ENCODE results near the gene IL17C.

IL17C gene

GRCh38 chr16:88673716-88674379 lies 35.5 kb downstream of the IL17C start:
- H3K27me3 ChIP-seq (ENCODE audit: low read length): no peaks in the 10 kb centered on the region
- no peak overlapping the region for H3K4me2 ChIP-seq (ENCODE audit: low read depth, low read length, poor library complexity, severe bottlenecking)
- no peak overlapping the region for H3K9ac ChIP-seq (ENCODE audit: low read length)
- no peaks in the 10 kb centered on the region for H3F3A ChIP-seq (ENCODE audit: insufficient read depth)
- H3K36me3 ChIP-seq (ENCODE audit: low read length): no peaks in the 10 kb centered on the region
- no peaks in the 10 kb centered on the region for H3K9me3 ChIP-seq (ENCODE audit: insufficient read depth, low read length)
- H3K9me2 ChIP-seq (replicated peaks; ENCODE audit: insufficient read depth, low read length): no peaks in the 10 kb centered on the region
- no peak overlapping the region for H2AFZ ChIP-seq (ENCODE audit: low read depth, low read length, severe bottlenecking)
- no peak overlapping the region for H3K4me3 ChIP-seq (ENCODE audit: insufficient read depth, low read length, poor library complexity, severe bottlenecking)
- no peaks in the 10 kb centered on the region for H3K79me2 ChIP-seq (ENCODE audit: insufficient read depth, low read length)
- no peak for TF ChIP-seq EZH2phosphoT487 (conservative IDR thresholded peaks at IDR 0.05; ENCODE audit: low read length)
- no peak for TF ChIP-seq CTCF (IDR thresholded peaks at IDR 0.05; ENCODE audit: insufficient read depth, low read length, poor library complexity, severe bottlenecking)
- H3K27ac ChIP-seq (ENCODE audit: low read depth, low read length): no peak overlapping the region
- no peaks in the 10 kb centered on the region for H4K20me1 ChIP-seq (ENCODE audit: low read depth, low read length)

DNA sequence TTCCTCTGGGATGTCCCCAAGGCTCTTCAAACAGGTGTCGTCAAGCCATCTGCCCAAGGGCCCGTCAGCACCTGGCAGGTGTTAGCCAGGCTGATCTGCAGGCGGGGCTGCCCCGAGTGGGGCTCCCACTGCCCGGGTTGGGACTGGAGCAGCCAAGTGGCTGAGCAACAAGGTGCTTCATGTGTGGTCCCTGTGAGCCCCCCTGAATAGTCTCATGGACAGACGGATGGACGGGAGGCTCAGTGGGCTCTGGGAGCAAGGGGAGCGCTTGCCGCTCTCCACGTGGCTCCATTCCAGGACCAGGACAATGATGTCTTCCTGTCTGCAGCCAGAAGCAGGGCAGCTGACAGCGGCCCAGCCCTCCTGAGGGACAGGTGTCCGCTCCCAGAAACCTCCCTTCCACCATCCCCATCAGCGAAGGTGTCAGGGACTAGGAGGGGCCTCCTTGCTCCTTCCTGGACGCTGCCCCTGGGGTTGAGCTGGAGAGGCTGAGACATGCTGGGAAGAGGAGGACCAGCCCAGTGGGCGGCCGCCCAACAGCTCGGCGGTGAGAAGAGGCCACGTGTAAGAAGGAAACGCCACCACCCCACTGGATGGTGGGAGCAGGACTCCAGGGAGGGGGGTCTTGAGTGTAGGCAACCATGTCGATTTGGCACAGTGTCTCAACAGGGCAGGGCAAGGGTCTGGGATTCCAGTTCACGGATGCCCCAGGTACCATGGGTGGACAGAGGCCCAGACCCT lies 38.3 kb downstream of the IL17C start:
- Histone ChIP-seq H3K27me3 (ENCODE audit: low read length) (no peaks in the 10 kb centered on the region), H3K4me3 (ENCODE audit: insufficient read depth, low read length, poor library complexity, severe bottlenecking) (no peak overlapping the region), H3K4me2 (ENCODE audit: low read depth, low read length, poor library complexity, severe bottlenecking) (no peak overlapping the region), H3K9ac (ENCODE audit: low read length) (no peak overlapping the region), H3F3A (ENCODE audit: insufficient read depth) (peaks cover 5% of the 10 kb centered on the region; the same call in 1 of the 2 replicates), H2AFZ (ENCODE audit: low read depth, low read length, severe bottlenecking) (no peak overlapping the region), H3K27ac (ENCODE audit: low read depth, low read length) (no peak overlapping the region), H3K79me2 (ENCODE audit: insufficient read depth, low read length) (no peaks in the 10 kb centered on the region), H4K20me1 (ENCODE audit: low read depth, low read length) (no peaks in the 10 kb centered on the region), H3K9me3 (ENCODE audit: insufficient read depth, low read length) (no peaks in the 10 kb centered on the region), H3K36me3 (ENCODE audit: low read length) (no peaks in the 10 kb centered on the region), H3K9me2 (replicated peaks; ENCODE audit: insufficient read depth, low read length) (no peaks in the 10 kb centered on the region)
- TF ChIP-seq EZH2phosphoT487 (conservative IDR thresholded peaks at IDR 0.05; ENCODE audit: low read length) (no peak), CTCF (IDR thresholded peaks at IDR 0.05; ENCODE audit: insufficient read depth, low read length, poor library complexity, severe bottlenecking) (no peak)

GRCh38 chr16:88677721-88678120 lies 39.3 kb downstream of the IL17C start:
- Histone ChIP-seq H3K4me3 (ENCODE audit: insufficient read depth, low read length, poor library complexity, severe bottlenecking) (no peak overlapping the region), H2AFZ (ENCODE audit: low read depth, low read length, severe bottlenecking) (no peak overlapping the region), H3K27ac (ENCODE audit: low read depth, low read length) (no peak overlapping the region), H3K27me3 (ENCODE audit: low read length) (no peaks in the 10 kb centered on the region), H4K20me1 (ENCODE audit: low read depth, low read length) (no peaks in the 10 kb centered on the region), H3K4me2 (ENCODE audit: low read depth, low read length, poor library complexity, severe bottlenecking) (no peak overlapping the region), H3F3A (ENCODE audit: insufficient read depth) (peaks cover 14% of the 10 kb centered on the region), H3K9ac (ENCODE audit: low read length) (no peak overlapping the region), H3K36me3 (ENCODE audit: low read length) (no peaks in the 10 kb centered on the region), H3K9me3 (ENCODE audit: insufficient read depth, low read length) (no peaks in the 10 kb centered on the region), H3K9me2 (replicated peaks; ENCODE audit: insufficient read depth, low read length) (no peaks in the 10 kb centered on the region), H3K79me2 (ENCODE audit: insufficient read depth, low read length) (no peaks in the 10 kb centered on the region)
- TF ChIP-seq EZH2phosphoT487 (conservative IDR thresholded peaks at IDR 0.05; ENCODE audit: low read length) (no peak), CTCF (IDR thresholded peaks at IDR 0.05; ENCODE audit: insufficient read depth, low read length, poor library complexity, severe bottlenecking) (no peak)

Data from SU-DHL-6 (cell line).